Endothelial cell of umbilical vein (primary cell): ENCODE data around the gene ATP5ME. TPM values are rescaled to one million over a fixed set of nuclear protein-coding genes. Genes with fewer than 3 reads are reported as not detected.

Source experiments
- BruUV-seq: library from RNA; stranded (reverse); fragments of 400-500 nt; replicated peaks from 2 replicates; lab custom pipeline; 2021; lab: Mats Ljungman, UMichigan
- CTCF ChIA-PET: fragments of 300-600, 350-600 bp; sonication (Branson Sonifier 250); formaldehyde crosslinking; loops from one replicate; lab custom pipeline; 2021; ENCODE audit warnings: antibody characterized with exemption, inconsistent platforms; lab: Charles Lee
- POLR2A ChIA-PET: fragments of 300-600, 350-600 bp; sonication (Branson Sonifier 250); formaldehyde crosslinking; loops from one replicate; lab custom pipeline; 2021; ENCODE audit warnings: antibody characterized with exemption, inconsistent platforms; lab: Charles Lee
- DNase-seq: peaks from one replicate; pipeline ENCODE4 v3.0.0-alpha.2; 2011; ENCODE audit warnings: low read depth, low spot score
- FAIRE-seq: peaks from 2 replicates; lab custom pipeline; 2011; peaks lifted over from hg19 to GRCh38; lab: Jason Lieb, UNC
- H2AFZ ChIP-seq: 2 replicates; pipeline ENCODE4 v1.6.0; 2012; ENCODE audit warnings: low read depth, low read length, control low read depth, inconsistent platforms
- H3K27ac ChIP-seq: 2 replicates; pipeline ENCODE4 v1.5.1; 2011; ENCODE audit warnings: low read depth, mild to moderate bottlenecking, control low read depth, low read length, moderate library complexity; ENCODE audit not compliant: insufficient read depth
- H3K27me3 ChIP-seq, 2 experiments: 2 replicates each; pipeline versions ENCODE4 v1.6.0 to v1.6.1; 2011; ENCODE audit warnings: low read length in 2 of 2, mixed read lengths in 1 of 2; ENCODE audit not compliant: control insufficient read depth in 2 of 2, insufficient read depth in 2 of 2
- H3K36me3 ChIP-seq, 2 experiments: 2 replicates in 1 of 2; 3 replicates in 1 of 2; pipeline ENCODE4 v1.5.1; 2011; ENCODE audit warnings: low read length in 2 of 2, mild to moderate bottlenecking in 1 of 2, moderate library complexity in 1 of 2; ENCODE audit not compliant: control insufficient read depth in 2 of 2, insufficient read depth in 2 of 2; ENCODE audit errors: extremely low read depth in 1 of 2
- H3K4me1 ChIP-seq: 3 replicates; pipeline ENCODE4 v1.5.1; 2011; ENCODE audit warnings: mild to moderate bottlenecking, low read length; ENCODE audit not compliant: control insufficient read depth, insufficient read depth; ENCODE audit errors: extremely low read depth
- H3K4me2 ChIP-seq: 2 replicates; pipeline ENCODE4 v1.6.1; 2011; ENCODE audit warnings: low read length, control low read depth, mixed read lengths; ENCODE audit not compliant: insufficient read depth
- H3K4me3 ChIP-seq, 3 experiments: fragments of 200-600 bp in 1 of 3; sonication (generic), shearing (Covaris generic) in 1 of 3; replicated peaks in 1 of 3; 2 replicates each; pipeline ENCODE4 v1.5.1; 2011 to 2016; ENCODE audit warnings: control low read depth in 3 of 3, low read length in 3 of 3, mild to moderate bottlenecking in 2 of 3, inconsistent platforms in 1 of 3, low read depth in 1 of 3, moderate library complexity in 1 of 3; ENCODE audit not compliant: insufficient read depth in 1 of 3
- H3K79me2 ChIP-seq: 2 replicates; pipeline ENCODE4 v1.6.0; 2012; ENCODE audit warnings: low read length, inconsistent platforms; ENCODE audit not compliant: control insufficient read depth, insufficient read depth
- H3K9ac ChIP-seq: replicated peaks from 2 replicates; pipeline ENCODE3; 2011; ENCODE audit warnings: low read length, control low read depth; ENCODE audit not compliant: insufficient read depth; ENCODE audit errors: extremely low read depth
- H3K9me1 ChIP-seq: replicated peaks from 3 replicates; pipeline ENCODE4 v1.6.0; 2011; ENCODE audit warnings: mild to moderate bottlenecking, low read length; ENCODE audit not compliant: control insufficient read depth, insufficient read depth; ENCODE audit errors: extremely low read depth
- H3K9me3 ChIP-seq: replicated peaks from 2 replicates; pipeline ENCODE4 v1.5.1; 2012; ENCODE audit warnings: low read length, inconsistent platforms; ENCODE audit not compliant: control insufficient read depth, insufficient read depth
- H4K20me1 ChIP-seq: replicated peaks from 2 replicates; pipeline ENCODE3; 2011; ENCODE audit warnings: mild to moderate bottlenecking, low read length; ENCODE audit not compliant: control insufficient read depth, insufficient read depth; ENCODE audit errors: extremely low read depth
- EZH2 ChIP-seq: IDR thresholded peaks from 2 replicates; pipeline ENCODE4 v1.6.1; 2012; ENCODE audit warnings: borderline replicate concordance, low read depth, mild to moderate bottlenecking, moderate library complexity, low read length, inconsistent platforms; ENCODE audit not compliant: severe bottlenecking
- FOS ChIP-seq: IDR thresholded peaks from 2 replicates; pipeline ENCODE4 v1.6.1; 2011; ENCODE audit warnings: mild to moderate bottlenecking, low read length, moderate library complexity, borderline replicate concordance; ENCODE audit not compliant: insufficient read depth
- GATA2 ChIP-seq: IDR thresholded peaks from 2 replicates; pipeline ENCODE4 v1.7.0; 2011; ENCODE audit warnings: low read depth, mild to moderate bottlenecking, moderate library complexity, mixed read lengths, low read length; ENCODE audit not compliant: insufficient read length, insufficient read depth
- JUN ChIP-seq: IDR thresholded peaks from 2 replicates; pipeline ENCODE4 v1.6.1; 2011; ENCODE audit warnings: borderline replicate concordance, low read depth; ENCODE audit not compliant: insufficient read length, insufficient read depth
- MAX ChIP-seq: IDR thresholded peaks from 2 replicates; pipeline ENCODE4 v1.6.1; 2011; ENCODE audit not compliant: insufficient read depth, insufficient read length
- MYC ChIP-seq: IDR thresholded peaks from one replicate; pipeline ENCODE4 v1.6.1; 2011; ENCODE audit warnings: mild to moderate bottlenecking, low read depth, low read length
- POLR2A ChIP-seq: IDR thresholded peaks from 2 replicates; pipeline ENCODE4 v1.6.1; 2012; ENCODE audit warnings: low read depth, mild to moderate bottlenecking, control low read depth, low read length
- POLR2AphosphoS5 ChIP-seq: IDR thresholded peaks from 2 replicates; pipeline ENCODE4 v1.6.1; 2012; ENCODE audit warnings: low read depth, mild to moderate bottlenecking, control low read depth, low read length, moderate library complexity; ENCODE audit not compliant: insufficient read depth
- dilution Hi-C: fragments of 300-500 bp; cut with MboI; formaldehyde crosslinking; loops from one replicate; pipeline ENCODE4 v1.15.0; 2019; ENCODE audit warnings: low sequenced_read_pairs; ENCODE audit not compliant: extremely low pct_ligation_motif_present
- intact Hi-C: fragments of 100-400 bp; cut with micrococcal nuclease; formaldehyde crosslinking; loops from one replicate; pipeline ENCODE4 v1.10.0; 2022
- polyA plus RNA-seq, 4 experiments: library from polyadenylated mRNA; depleted of rRNA in 3 of 4; stranded (reverse) in 3 of 4; unstranded in 1 of 4; fragments of >200 nt; gene quantifications; 2 replicates each; pipeline versions ENCODE4 v1.2.1 to v1.2.3, GENCODE V29; 2011 to 2012; ENCODE audit warnings: missing spikeins in 1 of 4
- total RNA-seq: library from RNA; stranded (reverse); gene quantifications from 2 replicates; pipeline ENCODE4 v1.2.3, GENCODE V29; 2021
- TF ChIP-seq, protein P1 (sequence below), 2 donors: IDR thresholded peaks; 1 replicate in 1 of 2; 2 replicates in 1 of 2; pipeline ENCODE4 v1.5.1; 2011; ENCODE audit warnings: low read length in 2 of 2, mild to moderate bottlenecking in 2 of 2, moderate library complexity in 2 of 2, control low read depth in 1 of 2, inconsistent platforms in 1 of 2, low read depth in 1 of 2; ENCODE audit not compliant: insufficient read depth in 1 of 2; ENCODE audit errors: extremely low read depth in 1 of 2

The ATP5ME gene
- total and polyA plus RNA-seq, 2 donors (not counting 3 experiments of a cell fraction or from before 2014, with no cell fraction given), result 303 to 304 TPM

GRCh38 chr4:709348-709747 is 35.3 kb upstream of the ATP5ME start:
- Histone ChIP-seq H3K79me2 (peaks cover 77% of the 10 kb centered on the region), H3K9me3 (no peaks in the 10 kb centered on the region), H3K9me1 (no peaks in the 10 kb centered on the region), H3K4me1 (peaks cover 14% of the 10 kb centered on the region), H3K4me3 (no peak overlapping the region), H3K36me3 (peaks cover 2 to 6% of the 10 kb centered on the region in 2 experiments), H3K27ac (no peak overlapping the region), H3K4me2 (no peak overlapping the region), H3K27me3 (no peaks in the 10 kb centered on the region), H4K20me1 (peaks cover 8% of the 10 kb centered on the region), H3K9ac (no peak overlapping the region), H2AFZ (no peak overlapping the region)
- no peak for TF ChIP-seq POLR2A
- TF ChIP-seq EZH2, result no peak
- TF ChIP-seq MYC, result no peak
- TF ChIP-seq JUN, result no peak
- no peak for TF ChIP-seq MAX
- TF ChIP-seq GATA2, result no peak
- TF ChIP-seq FOS, result no peak
- TF ChIP-seq POLR2AphosphoS5, result no peak
- BruUV-seq, result no TSS peak
- DNase-seq (no peak), FAIRE-seq (no peak)
- CTCF ChIA-PET, result interaction anchor here (0.6 to 1.7 kb wide), 3 partner anchors 10 to 25 kb away, joined by 3 to 9 read pairs (median 4); no protein-coding TSS in a partner anchor
- dilution Hi-C loops (no loop called here), intact Hi-C loops (no loop called here)
- POLR2A ChIA-PET, result no interaction called here

- H3K79me2 ChIP-seq, result peaks cover 70% of the 10 kb centered on the region
- H3K4me1 ChIP-seq, result peaks cover 14% of the 10 kb centered on the region
- DNase-seq, result no peak
- H3K4me3 ChIP-seq, result no peak overlapping the region
- dilution Hi-C loops (no loop called here), intact Hi-C loops (no loop called here)
- H3K4me2 ChIP-seq, result no peak overlapping the region
- BruUV-seq, result no TSS peak
- ChIA-PET POLR2A (no interaction called here), CTCF (no interaction called here)
- H3K36me3 ChIP-seq, result peaks cover 2 to 5% of the 10 kb centered on the region in 2 experiments
- TF ChIP-seq GATA2 (no peak), FOS (no peak), MYC (no peak), EZH2 (no peak), POLR2A (no peak), MAX (no peak), POLR2AphosphoS5 (no peak), JUN (no peak)
- TF ChIP-seq, protein P1, sequence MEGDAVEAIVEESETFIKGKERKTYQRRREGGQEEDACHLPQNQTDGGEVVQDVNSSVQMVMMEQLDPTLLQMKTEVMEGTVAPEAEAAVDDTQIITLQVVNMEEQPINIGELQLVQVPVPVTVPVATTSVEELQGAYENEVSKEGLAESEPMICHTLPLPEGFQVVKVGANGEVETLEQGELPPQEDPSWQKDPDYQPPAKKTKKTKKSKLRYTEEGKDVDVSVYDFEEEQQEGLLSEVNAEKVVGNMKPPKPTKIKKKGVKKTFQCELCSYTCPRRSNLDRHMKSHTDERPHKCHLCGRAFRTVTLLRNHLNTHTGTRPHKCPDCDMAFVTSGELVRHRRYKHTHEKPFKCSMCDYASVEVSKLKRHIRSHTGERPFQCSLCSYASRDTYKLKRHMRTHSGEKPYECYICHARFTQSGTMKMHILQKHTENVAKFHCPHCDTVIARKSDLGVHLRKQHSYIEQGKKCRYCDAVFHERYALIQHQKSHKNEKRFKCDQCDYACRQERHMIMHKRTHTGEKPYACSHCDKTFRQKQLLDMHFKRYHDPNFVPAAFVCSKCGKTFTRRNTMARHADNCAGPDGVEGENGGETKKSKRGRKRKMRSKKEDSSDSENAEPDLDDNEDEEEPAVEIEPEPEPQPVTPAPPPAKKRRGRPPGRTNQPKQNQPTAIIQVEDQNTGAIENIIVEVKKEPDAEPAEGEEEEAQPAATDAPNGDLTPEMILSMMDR (IDR thresholded peaks at IDR 0.05; ENCODE audit: extremely low read depth in 1 of 2, insufficient read depth in 1 of 2, low read depth in 1 of 2, low read length in 2 of 2), result no peak
- no peaks in the 10 kb centered on the region for H3K9me3 ChIP-seq
- H2AFZ ChIP-seq, result no peak overlapping the region
- H4K20me1 ChIP-seq, result peaks cover 8% of the 10 kb centered on the region
- no peaks in the 10 kb centered on the region for H3K9me1 ChIP-seq
- no peaks in the 10 kb centered on the region for H3K27me3 ChIP-seq
- FAIRE-seq, result no peak
- H3K27ac ChIP-seq, result no peak overlapping the region
- no peak overlapping the region for H3K9ac ChIP-seq
Measured at GRCh38 chr4:708631-708933, 34.5 kb upstream of the ATP5ME start.
